ENCODE data around the gene BHLHA15. TPM values are rescaled to one million over a fixed set of nuclear protein-coding genes. Genes with fewer than 3 reads are reported as not detected.

Gene BHLHA15
- total and polyA plus RNA-seq, 2 of the 8 experiments (the other 6 are each of a cell fraction or from before 2014, with no cell fraction given) = 1.1 to 2.7 TPM

- Histone ChIP-seq H2AFZ (ENCODE audit: low read length) (no peak overlapping the region), H4K8ac (ENCODE audit: extremely low read depth, insufficient read depth, low read length) (no peak overlapping the region), H3K79me2 (ENCODE audit: control insufficient read depth in 1 of 2, insufficient read depth in 2 of 2, low read length in 2 of 2) (no peaks in the 10 kb centered on the region), H3K27me3 (replicated peaks in 1 of 4; ENCODE audit: control insufficient read depth in 3 of 4, extremely low read depth in 1 of 4, insufficient read depth in 3 of 4, low read length in 3 of 4) (no peaks in the 10 kb centered on the region), H3K9me3 (ENCODE audit: insufficient read depth in 2 of 2, low read depth in 1 of 2, low read length in 1 of 2) (no peaks in the 10 kb centered on the region), H3K4me1 (replicated peaks in 1 of 4; ENCODE audit: control insufficient read depth in 3 of 4, insufficient read depth in 4 of 4, low read length in 3 of 4) (peaks cover 0 to 5% (median 3%) of the 10 kb centered on the region in 4 experiments; a peak in 3 of 7 replicates), H3K18ac (ENCODE audit: extremely low read depth, low read length) (no peak overlapping the region), H3K4me2 (ENCODE audit: insufficient read depth in 1 of 2, low read depth in 2 of 2, low read length in 2 of 2) (no peak overlapping the region; a peak in 1 of 4 replicates), H2BK20ac (ENCODE audit: low read length) (no peak overlapping the region), H2AK5ac (ENCODE audit: low read depth, low read length) (peak overlapping the region; percentile 13; the same call in 1 of the 2 replicates), H2BK120ac (replicated peaks; ENCODE audit: low read depth, low read length) (no peak overlapping the region), H2BK15ac (ENCODE audit: low read length) (no peak overlapping the region), H4K5ac (ENCODE audit: insufficient read length, low read depth, low read length) (no peak overlapping the region), H2BK12ac (ENCODE audit: low read depth, low read length) (no peak overlapping the region), H3K4me3 (ENCODE audit: extremely low read depth in 1 of 4, insufficient read depth in 2 of 4, low read depth in 3 of 4, low read length in 4 of 4) (no peak overlapping the region), H3K9ac (replicated peaks in 1 of 4; ENCODE audit: extremely low read depth in 1 of 4, low read depth in 3 of 4, low read length in 3 of 4) (no peak overlapping the region), H4K91ac (replicated peaks; ENCODE audit: insufficient read length, low read length) (no peak overlapping the region), H3K23ac (ENCODE audit: insufficient read length) (no peak overlapping the region), H3K4ac (replicated peaks; ENCODE audit: insufficient read length, low read depth, low read length) (no peak overlapping the region), H2BK5ac (ENCODE audit: low read depth, low read length) (no peak overlapping the region; the same call in 1 of the 2 replicates), H4K20me1 (replicated peaks in 1 of 2; ENCODE audit: control insufficient read depth in 1 of 2, insufficient read depth in 2 of 2, low read length in 2 of 2) (peaks cover 0 to 3% of the 10 kb centered on the region in 2 experiments), H3K79me1 (ENCODE audit: low read depth, low read length) (no peaks in the 10 kb centered on the region; the same call in 1 of the 2 replicates), H3K36me3 (ENCODE audit: control insufficient read depth in 2 of 4, insufficient read depth in 4 of 4, low read length in 3 of 4) (peaks cover 0 to 15% (median 0%) of the 10 kb centered on the region in 4 experiments; a peak in 4 of 8 replicates), H3K56ac (replicated peaks; ENCODE audit: insufficient read length, low read depth, low read length) (no peak overlapping the region), H3K27ac (ENCODE audit: low read depth, low read length) (no peak overlapping the region), H3K23me2 (ENCODE audit: low read depth, low read length) (peaks cover 4% of the 10 kb centered on the region; the same call in 1 of the 2 replicates), H3K14ac (ENCODE audit: insufficient read length) (no peak overlapping the region)
- ChIA-PET CTCF (ENCODE audit: partially characterized antibody) (no interaction called here), POLR2A (ENCODE audit: partially characterized antibody) (interaction anchor here (1.3 kb wide), 1 partner anchor 12 kb away, joined by 3 read pairs; no protein-coding TSS in a partner anchor)
- DNase-seq (ENCODE audit: low read depth in 1 of 2, low spot score in 2 of 2) = no peak
- WGBS, 2 experiments (ENCODE audit: extremely low coverage in 1 of 2, insufficient coverage in 1 of 2, insufficient read length in 1 of 2, insufficient replicate concordance in 2 of 2, low coverage in 1 of 2, low lambda C conversion rate in 2 of 2, missing lambda C conversion rate in 1 of 2) = 92% methylated on average over 17 of the region's 17 CpGs; no CpG with 5 or more reads in 1 of the 2 experiments
- FAIRE-seq = no peak
- TF ChIP-seq RAD21 (IDR thresholded peaks at IDR 0.05 in 1 of 2, conservative IDR thresholded peaks at IDR 0.05 in 1 of 2; ENCODE audit: low read depth in 2 of 2, low read length in 2 of 2) = no peak
- TF ChIP-seq BCL11A (IDR thresholded peaks at IDR 0.05; ENCODE audit: low read depth in 2 of 2, low read length in 2 of 2) = no peak
- TF ChIP-seq EZH2 (IDR thresholded peaks at IDR 0.05; ENCODE audit: low read depth, low read length, severe bottlenecking) = no peak
- no peak for TF ChIP-seq CTBP2 (IDR thresholded peaks at IDR 0.05; ENCODE audit: borderline replicate concordance, insufficient read depth, insufficient read length, low read length)
Observed at GRCh38 chr7:98209166-98209920, 1.9 kb upstream of the BHLHA15 start.

Measured in H1 (cell line).